HEK293 (cell line): ENCODE data around the gene AVPR1A.
A peak's percentile ranks its signal among the peaks of the same experiment; 100 is the strongest.
"Not testable (repeated sequence)": the region's sequence is repeated elsewhere in the genome, so short reads cannot be mapped to it uniquely, and the experiment has no call there.

Experiments
- CTCF ChIA-PET: fragments of 350-600 bp; formaldehyde crosslinking; extraction: SDS; loops from one replicate; lab custom pipeline; 2021; ENCODE audit warnings: antibody characterized with exemption; lab: Yijun Ruan, JAX
- POLR2A ChIA-PET: fragments of 300-600 bp; formaldehyde crosslinking; extraction: SDS; loops from one replicate; lab custom pipeline; 2020; ENCODE audit warnings: antibody characterized with exemption, inconsistent platforms; lab: Yijun Ruan, JAX
- H3K27ac ChIP-seq: fragments of 200-500 bp; sonication (Bioruptor generic); 2 replicates; pipeline ENCODE4 v1.5.1; 2014; ENCODE audit warnings: low read depth, low read length, control low read depth, inconsistent platforms; ENCODE audit errors: extremely low read depth
- H3K36me3 ChIP-seq, 2 experiments: fragments of 200-500 bp in 1 of 2; sonication (Bioruptor generic) in 1 of 2; 1 replicate in 1 of 2; 2 replicates in 1 of 2; pipeline ENCODE4 v1.5.1; 2014 to 2017; ENCODE audit warnings: inconsistent platforms in 2 of 2, low read length in 2 of 2; ENCODE audit not compliant: control insufficient read depth in 2 of 2, insufficient read depth in 1 of 2
- H3K4me1 ChIP-seq: fragments of 200-500 bp; sonication (Bioruptor generic); 2 replicates; pipeline ENCODE4 v1.5.1; 2014; ENCODE audit warnings: mild to moderate bottlenecking, low read length, inconsistent platforms; ENCODE audit not compliant: control insufficient read depth, insufficient read depth
- H3K4me3 ChIP-seq: 2 replicates; pipeline ENCODE4 v1.5.1; 2011; ENCODE audit warnings: low read depth, mild to moderate bottlenecking, control low read depth, low read length, moderate library complexity
- H3K9me3 ChIP-seq: fragments of 200-500 bp; sonication (Bioruptor generic); 2 replicates; pipeline ENCODE4 v1.5.1; 2014; ENCODE audit warnings: low read depth, low read length, inconsistent platforms; ENCODE audit not compliant: control insufficient read depth, insufficient read depth
- BCL11B ChIP-seq: fragments of 450-650 bp; formaldehyde crosslinking; IDR thresholded peaks from 2 replicates; pipeline ENCODE4 v1.5.1; 2016; ENCODE audit warnings: low read depth, missing biosample characterization, missing genetic modification characterization
- GFI1B ChIP-seq: fragments of 450-650 bp; formaldehyde crosslinking; IDR thresholded peaks from 2 replicates; pipeline ENCODE4 v1.5.1; 2016; ENCODE audit warnings: missing biosample characterization, missing genetic modification characterization
- GLIS1 ChIP-seq: fragments of 450-650 bp; formaldehyde crosslinking; IDR thresholded peaks from 2 replicates; pipeline ENCODE4 v1.5.1; 2016; ENCODE audit warnings: missing biosample characterization, missing genetic modification characterization
- YY2 ChIP-seq: fragments of 450-650 bp; formaldehyde crosslinking; IDR thresholded peaks from 2 replicates; pipeline ENCODE4 v1.5.1; 2016; ENCODE audit warnings: missing biosample characterization, missing genetic modification characterization
- ZBTB1 ChIP-seq: fragments of 450-650 bp; formaldehyde crosslinking; IDR thresholded peaks from 2 replicates; pipeline ENCODE4 v1.5.1; 2016; ENCODE audit warnings: missing biosample characterization, missing genetic modification characterization
- ZBTB8A ChIP-seq: fragments of 450-650 bp; formaldehyde crosslinking; IDR thresholded peaks from 2 replicates; pipeline ENCODE4 v1.5.1; 2016; ENCODE audit warnings: missing biosample characterization, missing genetic modification characterization
- ZFP37 ChIP-seq: fragments of 450-650 bp; formaldehyde crosslinking; IDR thresholded peaks from 2 replicates; pipeline ENCODE4 v1.5.1; 2016; ENCODE audit warnings: missing biosample characterization, missing genetic modification characterization
- ZFP41 ChIP-seq: fragments of 450-650 bp; formaldehyde crosslinking; IDR thresholded peaks from 2 replicates; pipeline ENCODE4 v1.5.1; 2016; ENCODE audit warnings: missing biosample characterization, missing genetic modification characterization, borderline replicate concordance
- ZNF350 ChIP-seq: fragments of 450-650 bp; formaldehyde crosslinking; IDR thresholded peaks from 2 replicates; pipeline ENCODE4 v1.5.0; 2017; ENCODE audit warnings: missing biosample characterization, mild to moderate bottlenecking, missing genetic modification characterization
- ZNF416 ChIP-seq: fragments of 450-650 bp; formaldehyde crosslinking; IDR thresholded peaks from 2 replicates; pipeline ENCODE4 v1.5.1; 2016; ENCODE audit warnings: missing biosample characterization, missing genetic modification characterization
- ZNF426 ChIP-seq: fragments of 450-650 bp; formaldehyde crosslinking; IDR thresholded peaks from 2 replicates; pipeline ENCODE4 v1.5.1; 2017; ENCODE audit warnings: missing biosample characterization, missing genetic modification characterization, mild to moderate bottlenecking, inconsistent platforms, moderate library complexity
- ZNF548 ChIP-seq: fragments of 450-650 bp; formaldehyde crosslinking; IDR thresholded peaks from 2 replicates; pipeline ENCODE4 v1.5.1; 2016; ENCODE audit warnings: missing biosample characterization, missing genetic modification characterization
- ZNF701 ChIP-seq: fragments of 450-650 bp; formaldehyde crosslinking; IDR thresholded peaks from 2 replicates; pipeline ENCODE4 v1.5.1; 2016; ENCODE audit warnings: missing biosample characterization, missing genetic modification characterization
- TF ChIP-seq, protein P1 (sequence below): fragments of 450-650 bp; formaldehyde crosslinking; IDR thresholded peaks from 2 replicates; pipeline ENCODE4 v1.5.1; 2016; ENCODE audit warnings: missing biosample characterization, missing genetic modification characterization
- TF ChIP-seq, protein P2 (sequence below): fragments of 450-650 bp; formaldehyde crosslinking; IDR thresholded peaks from 2 replicates; pipeline ENCODE4 v1.5.1; 2016; ENCODE audit warnings: missing biosample characterization, missing genetic modification characterization
- TF ChIP-seq, protein P3 (sequence below): sonication (generic); formaldehyde crosslinking; IDR thresholded peaks from 2 replicates; pipeline ENCODE4 v1.8.1; 2022; ENCODE audit warnings: mild to moderate bottlenecking, moderate library complexity, missing genetic modification reagents
- TF ChIP-seq, protein P4 (sequence below): fragments of 450-650 bp; formaldehyde crosslinking; IDR thresholded peaks from 2 replicates; pipeline ENCODE4 v1.5.1; 2016; ENCODE audit warnings: missing biosample characterization, missing genetic modification characterization, low read depth
- TF ChIP-seq, protein P5 (sequence below): fragments of 450-650 bp; formaldehyde crosslinking; IDR thresholded peaks from 2 replicates; pipeline ENCODE4 v1.5.1; 2017; ENCODE audit warnings: missing biosample characterization, missing genetic modification characterization

AVPR1A gene

DNA sequence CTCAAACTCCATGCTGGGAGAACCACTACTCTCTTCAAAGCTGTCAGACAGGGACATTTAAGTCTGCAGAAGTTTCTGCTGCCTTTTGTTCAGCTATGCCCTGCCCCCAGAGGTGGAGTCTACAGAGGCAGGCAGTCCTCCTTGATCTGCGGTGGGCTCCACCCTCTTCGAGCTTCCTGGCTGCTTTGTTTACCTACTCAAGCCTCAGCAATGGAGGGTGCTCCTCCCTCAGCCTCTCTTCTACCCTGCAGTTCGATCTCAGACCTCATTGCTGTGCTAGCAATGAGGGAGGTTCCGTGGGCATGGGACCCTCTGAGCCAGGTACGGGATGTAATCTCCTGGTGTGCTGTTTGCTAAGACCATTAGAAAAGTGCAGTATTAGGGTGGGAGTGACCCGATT lies 16.7 kb upstream of the AVPR1A start:
- H3K36me3 ChIP-seq, POLR2A ChIA-PET, H3K4me3 ChIP-seq, H3K27ac ChIP-seq, H3K4me1 ChIP-seq, H3K9me3 ChIP-seq: not testable (repeated sequence)
- CTCF ChIA-PET = interaction anchor here (0.6 kb wide), 1 partner anchor 70 kb away, joined by 3 read pairs; no protein-coding TSS in a partner anchor

DNA sequence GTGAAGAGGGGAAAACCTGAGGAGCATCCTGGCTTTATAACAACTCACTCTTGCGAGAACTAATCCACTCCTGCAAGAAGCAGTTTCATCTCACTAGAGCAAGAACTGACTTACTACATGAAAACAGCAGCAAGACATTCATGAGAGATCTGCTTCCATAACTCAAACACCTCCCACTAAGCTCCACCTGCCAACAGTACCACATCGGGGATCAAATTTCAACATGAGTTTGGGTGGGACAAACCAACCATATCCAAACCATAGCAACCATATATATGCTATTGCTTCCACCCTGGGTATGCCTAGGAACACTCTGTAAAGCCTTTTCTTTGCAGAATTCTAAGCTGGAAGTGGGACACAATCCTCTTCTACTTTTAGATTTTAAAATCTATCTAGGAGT lies 13.9 kb upstream of the AVPR1A start:
- Histone ChIP-seq H3K4me1 (no peaks in the 10 kb centered on the region), H3K4me3 (no peak overlapping the region), H3K9me3 (no peaks in the 10 kb centered on the region), H3K36me3 (no peaks in the 10 kb centered on the region), H3K27ac (no peak overlapping the region)
- ChIA-PET CTCF (interaction anchor here (0.6 to 2.0 kb wide), 2 partner anchors 13 to 112 kb away, joined by 3 to 17 read pairs; partner anchors contain the start of gene AVPR1A), POLR2A (no interaction called here)
- TF ChIP-seq YY2 (no peak), ZNF548 (tag by site-specific recombination) (no peak), GLIS1 (tag by site-specific recombination) (0 out of 2 replicates have a peak, but pooled peaks have one; percentile 11), ZNF701 (tag by site-specific recombination) (no peak)
- TF ChIP-seq, protein P1, sequence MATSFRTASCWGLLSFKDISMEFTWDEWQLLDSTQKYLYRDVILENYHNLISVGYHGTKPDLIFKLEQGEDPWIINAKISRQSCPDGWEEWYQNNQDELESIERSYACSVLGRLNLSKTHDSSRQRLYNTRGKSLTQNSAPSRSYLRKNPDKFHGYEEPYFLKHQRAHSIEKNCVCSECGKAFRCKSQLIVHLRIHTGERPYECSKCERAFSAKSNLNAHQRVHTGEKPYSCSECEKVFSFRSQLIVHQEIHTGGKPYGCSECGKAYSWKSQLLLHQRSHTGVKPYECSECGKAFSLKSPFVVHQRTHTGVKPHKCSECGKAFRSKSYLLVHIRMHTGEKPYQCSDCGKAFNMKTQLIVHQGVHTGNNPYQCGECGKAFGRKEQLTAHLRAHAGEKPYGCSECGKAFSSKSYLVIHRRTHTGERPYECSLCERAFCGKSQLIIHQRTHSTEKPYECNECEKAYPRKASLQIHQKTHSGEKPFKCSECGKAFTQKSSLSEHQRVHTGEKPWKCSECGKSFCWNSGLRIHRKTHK (tag by site-specific recombination) = no peak
- TF ChIP-seq, protein P2, sequence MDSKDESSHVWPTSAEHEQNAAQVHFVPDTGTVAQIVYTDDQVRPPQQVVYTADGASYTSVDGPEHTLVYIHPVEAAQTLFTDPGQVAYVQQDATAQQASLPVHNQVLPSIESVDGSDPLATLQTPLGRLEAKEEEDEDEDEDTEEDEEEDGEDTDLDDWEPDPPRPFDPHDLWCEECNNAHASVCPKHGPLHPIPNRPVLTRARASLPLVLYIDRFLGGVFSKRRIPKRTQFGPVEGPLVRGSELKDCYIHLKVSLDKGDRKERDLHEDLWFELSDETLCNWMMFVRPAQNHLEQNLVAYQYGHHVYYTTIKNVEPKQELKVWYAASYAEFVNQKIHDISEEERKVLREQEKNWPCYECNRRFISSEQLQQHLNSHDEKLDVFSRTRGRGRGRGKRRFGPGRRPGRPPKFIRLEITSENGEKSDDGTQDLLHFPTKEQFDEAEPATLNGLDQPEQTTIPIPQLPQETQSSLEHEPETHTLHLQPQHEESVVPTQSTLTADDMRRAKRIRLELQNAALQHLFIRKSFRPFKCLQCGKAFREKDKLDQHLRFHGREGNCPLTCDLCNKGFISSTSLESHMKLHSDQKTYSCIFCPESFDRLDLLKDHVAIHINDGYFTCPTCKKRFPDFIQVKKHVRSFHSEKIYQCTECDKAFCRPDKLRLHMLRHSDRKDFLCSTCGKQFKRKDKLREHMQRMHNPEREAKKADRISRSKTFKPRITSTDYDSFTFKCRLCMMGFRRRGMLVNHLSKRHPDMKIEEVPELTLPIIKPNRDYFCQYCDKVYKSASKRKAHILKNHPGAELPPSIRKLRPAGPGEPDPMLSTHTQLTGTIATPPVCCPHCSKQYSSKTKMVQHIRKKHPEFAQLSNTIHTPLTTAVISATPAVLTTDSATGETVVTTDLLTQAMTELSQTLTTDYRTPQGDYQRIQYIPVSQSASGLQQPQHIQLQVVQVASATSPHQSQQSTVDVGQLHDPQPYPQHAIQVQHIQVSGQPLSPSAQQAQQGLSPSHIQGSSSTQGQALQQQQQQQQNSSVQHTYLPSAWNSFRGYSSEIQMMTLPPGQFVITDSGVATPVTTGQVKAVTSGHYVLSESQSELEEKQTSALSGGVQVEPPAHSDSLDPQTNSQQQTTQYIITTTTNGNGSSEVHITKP (tag by site-specific recombination) = 0 out of 2 replicates have a peak, but pooled peaks have one; percentile 9
- TF ChIP-seq, all 188 proteins: peak for 2

DNA sequence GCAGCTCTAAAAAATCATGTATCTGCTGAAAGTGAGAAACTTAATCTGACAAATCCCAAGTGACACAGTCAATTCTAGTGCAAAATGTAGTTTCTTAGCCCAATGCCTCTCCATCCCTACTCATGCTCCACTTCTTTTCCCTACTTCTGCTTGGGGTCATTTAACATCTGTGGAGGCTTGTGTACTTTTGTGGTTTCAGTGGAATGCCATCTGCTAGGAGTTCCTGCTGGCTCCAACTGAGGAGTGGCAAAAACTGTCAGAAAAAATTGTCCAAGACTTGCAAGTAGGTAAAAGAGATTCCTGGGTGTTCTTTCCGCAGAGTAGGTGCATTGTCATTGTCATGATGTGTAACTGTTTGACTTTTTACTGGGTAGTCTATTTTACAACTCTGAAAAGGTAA lies 12.5 kb upstream of the AVPR1A start:
- POLR2A ChIA-PET = no interaction called here
- H3K9me3 ChIP-seq = no peaks in the 10 kb centered on the region
- no peak for TF ChIP-seq ZNF350 (tag by site-specific recombination)
- TF ChIP-seq ZFP41 (tag by site-specific recombination) = no peak
- TF ChIP-seq ZNF426 (tag by site-specific recombination) = no peak
- TF ChIP-seq ZBTB1 (tag by site-specific recombination) = no peak
- TF ChIP-seq, protein P3, sequence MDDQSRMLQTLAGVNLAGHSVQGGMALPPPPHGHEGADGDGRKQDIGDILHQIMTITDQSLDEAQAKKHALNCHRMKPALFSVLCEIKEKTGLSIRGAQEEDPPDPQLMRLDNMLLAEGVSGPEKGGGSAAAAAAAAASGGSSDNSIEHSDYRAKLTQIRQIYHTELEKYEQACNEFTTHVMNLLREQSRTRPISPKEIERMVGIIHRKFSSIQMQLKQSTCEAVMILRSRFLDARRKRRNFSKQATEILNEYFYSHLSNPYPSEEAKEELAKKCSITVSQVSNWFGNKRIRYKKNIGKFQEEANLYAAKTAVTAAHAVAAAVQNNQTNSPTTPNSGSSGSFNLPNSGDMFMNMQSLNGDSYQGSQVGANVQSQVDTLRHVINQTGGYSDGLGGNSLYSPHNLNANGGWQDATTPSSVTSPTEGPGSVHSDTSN (CRISPR knock-in tag) = no peak
- no peak for TF ChIP-seq ZNF416
- no peak for TF ChIP-seq GFI1B (tag by site-specific recombination)
- TF ChIP-seq BCL11B (tag by site-specific recombination) = no peak
- TF ChIP-seq, protein P4, sequence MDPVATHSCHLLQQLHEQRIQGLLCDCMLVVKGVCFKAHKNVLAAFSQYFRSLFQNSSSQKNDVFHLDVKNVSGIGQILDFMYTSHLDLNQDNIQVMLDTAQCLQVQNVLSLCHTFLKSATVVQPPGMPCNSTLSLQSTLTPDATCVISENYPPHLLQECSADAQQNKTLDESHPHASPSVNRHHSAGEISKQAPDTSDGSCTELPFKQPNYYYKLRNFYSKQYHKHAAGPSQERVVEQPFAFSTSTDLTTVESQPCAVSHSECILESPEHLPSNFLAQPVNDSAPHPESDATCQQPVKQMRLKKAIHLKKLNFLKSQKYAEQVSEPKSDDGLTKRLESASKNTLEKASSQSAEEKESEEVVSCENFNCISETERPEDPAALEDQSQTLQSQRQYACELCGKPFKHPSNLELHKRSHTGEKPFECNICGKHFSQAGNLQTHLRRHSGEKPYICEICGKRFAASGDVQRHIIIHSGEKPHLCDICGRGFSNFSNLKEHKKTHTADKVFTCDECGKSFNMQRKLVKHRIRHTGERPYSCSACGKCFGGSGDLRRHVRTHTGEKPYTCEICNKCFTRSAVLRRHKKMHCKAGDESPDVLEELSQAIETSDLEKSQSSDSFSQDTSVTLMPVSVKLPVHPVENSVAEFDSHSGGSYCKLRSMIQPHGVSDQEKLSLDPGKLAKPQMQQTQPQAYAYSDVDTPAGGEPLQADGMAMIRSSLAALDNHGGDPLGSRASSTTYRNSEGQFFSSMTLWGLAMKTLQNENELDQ (tag by site-specific recombination) = no peak
- TF ChIP-seq ZBTB8A (tag by site-specific recombination) = no peak
- TF ChIP-seq ZFP37 (tag by site-specific recombination) = no peak
- TF ChIP-seq, protein P5, sequence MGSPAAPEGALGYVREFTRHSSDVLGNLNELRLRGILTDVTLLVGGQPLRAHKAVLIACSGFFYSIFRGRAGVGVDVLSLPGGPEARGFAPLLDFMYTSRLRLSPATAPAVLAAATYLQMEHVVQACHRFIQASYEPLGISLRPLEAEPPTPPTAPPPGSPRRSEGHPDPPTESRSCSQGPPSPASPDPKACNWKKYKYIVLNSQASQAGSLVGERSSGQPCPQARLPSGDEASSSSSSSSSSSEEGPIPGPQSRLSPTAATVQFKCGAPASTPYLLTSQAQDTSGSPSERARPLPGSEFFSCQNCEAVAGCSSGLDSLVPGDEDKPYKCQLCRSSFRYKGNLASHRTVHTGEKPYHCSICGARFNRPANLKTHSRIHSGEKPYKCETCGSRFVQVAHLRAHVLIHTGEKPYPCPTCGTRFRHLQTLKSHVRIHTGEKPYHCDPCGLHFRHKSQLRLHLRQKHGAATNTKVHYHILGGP = no peak
- H3K27ac ChIP-seq = no peak overlapping the region
- H3K36me3 ChIP-seq = no peaks in the 10 kb centered on the region
- no peaks in the 10 kb centered on the region for H3K4me1 ChIP-seq
- H3K4me3 ChIP-seq = no peak overlapping the region
- CTCF ChIA-PET = interaction anchor here (1.2 to 2.0 kb wide), 2 partner anchors 11 to 12 kb away, joined by 8 to 17 read pairs; partner anchors contain the start of gene AVPR1A
